Stimulated activated naive CD8-positive, alpha-beta T cell treated with anti-CD3 and anti-CD28 coated beads, Interleukin-15, Interleukin-2, amounts not matched to agents 100 U/mL and 50 U/mL, for 24 hours (primary cell): ENCODE data around the gene RECQL.

Experiments
- ATAC-seq: fragments of 150-1000 bp; cut with Tn5 transposase; one replicate; pipeline ENCODE4 v1.10.0; 2021
- DNase-seq: peaks from one replicate; pipeline ENCODE4 v3.0.0; 2021

The RECQL gene

GRCh38 chr12:21501258-21502163 lies at the start of gene RECQL, which contains the start of gene GOLT1B:
Gene RECQL, minus strand, starts transcription at chr12:21501635. Its CDS starts 2,065 bp downstream, at chr12:21499570.
Gene GOLT1B, plus strand, starts transcription at chr12:21501789. Its CDS starts 135 bp downstream, at chr12:21501924.
- DNase-seq (peak; percentile 85), ATAC-seq (peak; percentile 96)

GRCh38 chr12:21547437-21547836 lies 46.0 kb upstream of the RECQL start:
- no peak for DNase-seq
- peak; percentile 85 for ATAC-seq

- ATAC-seq: no peak
- DNase-seq: no peak
These were observed 45.3 kb upstream of the RECQL start for GRCh38 chr12:21546716-21547115.

- ATAC-seq (no peak), DNase-seq (no peak)
These were observed 44.1 kb upstream of the RECQL start for GRCh38 chr12:21545557-21545956.

- no peak for ATAC-seq
- DNase-seq: no peak
These were observed 41.7 kb upstream of the RECQL start for GRCh38 chr12:21543151-21543550.

- DNase-seq (no peak), ATAC-seq (peak; percentile 23)
These were observed 41.0 kb upstream of the RECQL start for GRCh38 chr12:21542403-21542802.

GRCh38 chr12:21541773-21542172 lies 40.3 kb upstream of the RECQL start:
- no peak for DNase-seq

GRCh38 chr12:21539797-21540196 lies 38.4 kb upstream of the RECQL start:
- ATAC-seq (peak; percentile 40), DNase-seq (no peak)

More at GRCh38 chr12:21541773-21542172, 40.3 kb upstream of the RECQL start:
- no peak for ATAC-seq

- DNase-seq (no peak), ATAC-seq (no peak)
These were observed 36.7 kb upstream of the RECQL start for GRCh38 chr12:21538061-21538653.

GRCh38 chr12:21529456-21529855 lies 28.0 kb upstream of the RECQL start:
- DNase-seq (no peak), ATAC-seq (no peak)

- DNase-seq: no peak
- ATAC-seq: no peak
These were observed 27.5 kb upstream of the RECQL start for GRCh38 chr12:21528953-21529352.

- peak; percentile 71 for DNase-seq
- peak; percentile 96 for ATAC-seq
These were observed 26.2 kb upstream of the RECQL start for GRCh38 chr12:21527451-21528180.

- DNase-seq (no peak), ATAC-seq (no peak)
These were observed 25.4 kb upstream of the RECQL start for GRCh38 chr12:21526721-21527345.

GRCh38 chr12:21526053-21526452 lies 24.6 kb upstream of the RECQL start, which contains the start of gene SPX:
Gene SPX, plus strand, starts transcription at chr12:21526296. Its CDS starts 177 bp downstream, at chr12:21526473.
- DNase-seq (no peak), ATAC-seq (no peak)

- DNase-seq: no peak
- ATAC-seq: no peak
These were observed 21.7 kb upstream of the RECQL start for GRCh38 chr12:21523148-21523547.

- ATAC-seq: no peak
These were observed 20.1 kb upstream of the RECQL start for GRCh38 chr12:21521541-21521940.

GRCh38 chr12:21518451-21518850 lies 17.0 kb upstream of the RECQL start:
- no peak for ATAC-seq
- DNase-seq: no peak

More at GRCh38 chr12:21521541-21521940, 20.1 kb upstream of the RECQL start:
- no peak for DNase-seq

GRCh38 chr12:21516281-21516680 lies 14.8 kb upstream of the RECQL start:
- DNase-seq (no peak), ATAC-seq (no peak)

- ATAC-seq: peak; percentile 46
- no peak for DNase-seq
These were observed 8.3 kb upstream of the RECQL start for GRCh38 chr12:21509768-21510167.

GRCh38 chr12:21507849-21508248 lies 6.4 kb upstream of the RECQL start:
- DNase-seq (no peak), ATAC-seq (no peak)

- no peak for DNase-seq
- no peak for ATAC-seq
These were observed 4.5 kb upstream of the RECQL start for GRCh38 chr12:21505888-21506287.

- ATAC-seq (no peak), DNase-seq (peak; percentile 10)
These were observed 1.4 kb upstream of the RECQL start for GRCh38 chr12:21502872-21503271.
